Measurements from ENCODE around the gene DENND1A.

DNA sequence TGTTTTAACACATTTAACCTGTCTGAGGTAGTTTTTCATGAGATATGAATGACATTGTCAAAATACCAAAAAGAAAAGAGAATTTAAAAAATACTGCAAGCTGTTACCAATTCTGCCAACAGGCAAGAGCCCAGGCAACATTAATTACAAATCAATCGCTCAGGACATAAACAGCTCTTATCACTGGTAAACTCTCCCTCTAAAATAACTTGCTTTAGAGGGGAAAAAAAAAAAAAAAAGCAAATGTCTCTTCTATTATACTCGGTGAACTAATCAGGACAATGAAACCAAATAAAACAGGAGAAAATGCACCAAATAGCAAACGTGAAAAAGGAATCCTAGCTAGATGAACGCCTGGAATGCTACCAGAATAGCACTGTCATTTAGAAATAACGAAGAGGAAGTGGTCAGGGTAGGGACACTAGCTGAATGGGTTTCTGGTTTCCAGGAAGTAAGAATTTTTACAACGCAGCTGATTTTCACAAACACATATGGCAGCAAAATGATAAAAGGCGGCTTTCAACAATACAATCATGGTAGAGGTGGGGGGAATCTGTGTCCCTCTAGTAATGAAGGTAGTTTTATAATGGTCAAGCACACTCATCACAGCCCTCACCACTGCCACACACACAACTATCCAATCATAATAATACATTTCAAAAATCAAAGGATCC, 94.9 kb downstream of the DENND1A start:
- TF ChIP-seq GATA2 (IDR thresholded peaks at IDR 0.05; ENCODE audit: low read depth, low read length) (no peak), GATA3 (IDR thresholded peaks at IDR 0.05; ENCODE audit: low read depth, low read length) (no peak)

Data from SH-SY5Y (cell line).